Subcutaneous abdominal adipose tissue (tissue), 5 donors: ENCODE results near the gene SCRT2.

Experiments
- H3K27ac ChIP-seq: one replicate; pipeline ENCODE4 v1.7.0; 2013; ENCODE audit warnings: low read depth, mild to moderate bottlenecking, inconsistent platforms, low read length, moderate library complexity
- H3K27me3 ChIP-seq, 5 donors: one replicate each; pipeline ENCODE4 v1.7.0; 2013; ENCODE audit warnings: low read length in 5 of 5, inconsistent platforms in 1 of 5; ENCODE audit not compliant: control insufficient read depth in 5 of 5, insufficient read depth in 4 of 5
- H3K36me3 ChIP-seq, 5 donors: one replicate each; pipeline ENCODE4 v1.7.0; 2013; ENCODE audit warnings: low read length in 5 of 5; ENCODE audit not compliant: control insufficient read depth in 5 of 5, insufficient read depth in 5 of 5
- H3K4me1 ChIP-seq, 5 donors: one replicate each; pipeline ENCODE4 v1.7.0; 2013; ENCODE audit warnings: low read length in 5 of 5, mild to moderate bottlenecking in 3 of 5, moderate library complexity in 1 of 5; ENCODE audit not compliant: control insufficient read depth in 5 of 5, insufficient read depth in 5 of 5
- H3K4me3 ChIP-seq, 5 donors: one replicate each; pipeline ENCODE4 v1.7.0; 2013; ENCODE audit warnings: low read length in 5 of 5, low read depth in 1 of 5
- H3K9ac ChIP-seq, 5 donors: one replicate each; pipeline ENCODE4 v1.7.0; 2013; ENCODE audit warnings: low read length in 5 of 5, mild to moderate bottlenecking in 4 of 5, moderate library complexity in 3 of 5
- H3K9me3 ChIP-seq, 5 donors: one replicate each; pipeline ENCODE4 v1.7.0; 2013; ENCODE audit warnings: low read length in 5 of 5; ENCODE audit not compliant: control insufficient read depth in 5 of 5
- donor health status: healthy.
- donor health status: healthy.
- donor health status: healthy.
- donor health status: healthy.
- donor health status: healthy.

SCRT2 gene

GRCh38 chr20:692044-692443, 16.4 kb upstream of the SCRT2 start:
- Histone ChIP-seq H3K4me3 (no peak overlapping the region), H3K4me1 (no peaks in the 10 kb centered on the region), H3K9me3 (no peaks in the 10 kb centered on the region), H3K27ac (no peak overlapping the region), H3K36me3 (no peaks in the 10 kb centered on the region), H3K9ac (no peak overlapping the region), H3K27me3 (peaks cover 8 to 18% (median 16%) of the 10 kb centered on the region in 5 donors)

GRCh38 chr20:689947-690346, 14.3 kb upstream of the SCRT2 start:
- Histone ChIP-seq H3K27me3 (peaks cover 8 to 28% (median 16%) of the 10 kb centered on the region in 5 donors), H3K9me3 (no peaks in the 10 kb centered on the region), H3K4me1 (no peaks in the 10 kb centered on the region), H3K9ac (no peak overlapping the region), H3K27ac (no peak overlapping the region), H3K36me3 (no peaks in the 10 kb centered on the region), H3K4me3 (no peak overlapping the region)

- H3K9ac ChIP-seq: no peak overlapping the region
- no peaks in the 10 kb centered on the region for H3K9me3 ChIP-seq
- H3K27ac ChIP-seq: no peak overlapping the region
- peaks cover 8 to 30% (median 19%) of the 10 kb centered on the region in 5 donors for H3K27me3 ChIP-seq
- no peak overlapping the region for H3K4me3 ChIP-seq
- H3K36me3 ChIP-seq: no peaks in the 10 kb centered on the region
- no peaks in the 10 kb centered on the region for H3K4me1 ChIP-seq
Measured at GRCh38 chr20:689348-689747, 13.7 kb upstream of the SCRT2 start.

- no peaks in the 10 kb centered on the region for H3K4me1 ChIP-seq
- no peaks in the 10 kb centered on the region for H3K36me3 ChIP-seq
- H3K9ac ChIP-seq: no peak overlapping the region
- H3K27me3 ChIP-seq: peaks cover 12 to 32% (median 21%) of the 10 kb centered on the region in 5 donors
- H3K27ac ChIP-seq: no peak overlapping the region
- no peak overlapping the region for H3K4me3 ChIP-seq
- no peaks in the 10 kb centered on the region for H3K9me3 ChIP-seq
Measured at GRCh38 chr20:688809-689212, 13.2 kb upstream of the SCRT2 start.

- no peaks in the 10 kb centered on the region for H3K4me1 ChIP-seq
- no peak overlapping the region for H3K27ac ChIP-seq
- no peaks in the 10 kb centered on the region for H3K36me3 ChIP-seq
- H3K27me3 ChIP-seq: peaks cover 12 to 37% (median 23%) of the 10 kb centered on the region in 5 donors
- H3K4me3 ChIP-seq: no peak overlapping the region
- no peak overlapping the region for H3K9ac ChIP-seq
- H3K9me3 ChIP-seq: no peaks in the 10 kb centered on the region
Measured at GRCh38 chr20:687468-688203, 12.0 kb upstream of the SCRT2 start.

- no peak overlapping the region for H3K9ac ChIP-seq
- H3K4me1 ChIP-seq: no peaks in the 10 kb centered on the region
- peaks cover 18 to 52% (median 37%) of the 10 kb centered on the region in 5 donors for H3K27me3 ChIP-seq
- H3K9me3 ChIP-seq: no peaks in the 10 kb centered on the region
- no peak overlapping the region for H3K27ac ChIP-seq
- H3K36me3 ChIP-seq: no peaks in the 10 kb centered on the region
- H3K4me3 ChIP-seq: no peak overlapping the region
Measured at GRCh38 chr20:684676-685319, 9.2 kb upstream of the SCRT2 start.

- Histone ChIP-seq H3K27ac (no peak overlapping the region), H3K4me1 (no peaks in the 10 kb centered on the region), H3K36me3 (no peaks in the 10 kb centered on the region), H3K4me3 (no peak overlapping the region), H3K9ac (no peak overlapping the region), H3K9me3 (no peaks in the 10 kb centered on the region), H3K27me3 (peaks cover 10 to 44% (median 38%) of the 10 kb centered on the region in 5 donors)
Measured at GRCh38 chr20:682123-682522, 6.5 kb upstream of the SCRT2 start.

- H3K4me1 ChIP-seq: peaks cover 0 to 14% (median 10%) of the 10 kb centered on the region in 5 donors
- no peak overlapping the region for H3K9ac ChIP-seq
- H3K36me3 ChIP-seq: no peaks in the 10 kb centered on the region
- no peak overlapping the region for H3K27ac ChIP-seq
- H3K4me3 ChIP-seq: no peak overlapping the region
- no peaks in the 10 kb centered on the region for H3K9me3 ChIP-seq
- peaks cover 10 to 45% (median 39%) of the 10 kb centered on the region in 5 donors for H3K27me3 ChIP-seq
Measured at GRCh38 chr20:680638-681187, 5.1 kb upstream of the SCRT2 start.

- Histone ChIP-seq H3K27me3 (peaks cover 20 to 57% (median 50%) of the 10 kb centered on the region in 5 donors), H3K4me3 (no peak overlapping the region), H3K9ac (no peak overlapping the region), H3K9me3 (no peaks in the 10 kb centered on the region), H3K27ac (no peak overlapping the region), H3K4me1 (peaks cover 0 to 23% (median 13%) of the 10 kb centered on the region in 5 donors), H3K36me3 (no peaks in the 10 kb centered on the region)
Measured at GRCh38 chr20:677957-678356, 2.4 kb upstream of the SCRT2 start.

- Histone ChIP-seq H3K4me1 (peaks cover 0 to 29% (median 13%) of the 10 kb centered on the region in 5 donors), H3K9me3 (no peaks in the 10 kb centered on the region), H3K27ac (no peak overlapping the region), H3K9ac (no peak overlapping the region), H3K4me3 (no peak overlapping the region), H3K27me3 (peaks cover 27 to 54% (median 50%) of the 10 kb centered on the region in 5 donors), H3K36me3 (no peaks in the 10 kb centered on the region)
Measured at GRCh38 chr20:676967-677366, 1.4 kb upstream of the SCRT2 start.
